Measurements from ENCODE around the gene RSF1. TPM values are rescaled to one million over a fixed set of nuclear protein-coding genes. Genes with fewer than 3 reads are reported as not detected.
A peak's percentile ranks its signal among the peaks of the same experiment; 100 is the strongest.
"Not testable (repeated sequence)": the region's sequence is repeated elsewhere in the genome, so short reads cannot be mapped to it uniquely, and the experiment has no call there.

Gene RSF1
- total RNA-seq, 1 donor from 2014 or later = 74.2 TPM

DNA sequence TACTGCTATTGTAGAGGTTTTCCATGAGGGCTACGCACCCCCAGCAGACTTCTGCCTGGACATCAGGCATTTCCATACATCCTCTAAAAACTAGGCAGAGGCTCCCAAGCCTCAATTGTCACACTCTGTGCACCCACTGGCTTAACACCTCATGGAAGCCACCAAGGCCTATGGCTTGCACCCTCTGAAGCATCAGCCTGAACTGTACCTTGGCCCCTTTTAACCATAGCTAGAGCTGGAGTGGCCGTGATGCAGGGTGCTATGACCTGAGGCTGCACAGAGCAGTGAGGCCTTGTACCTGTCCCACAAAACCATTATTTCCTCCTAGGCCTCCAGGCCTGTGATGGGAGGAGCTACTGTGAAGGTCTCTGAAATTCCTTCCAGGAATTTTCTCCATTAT, 34.3 kb upstream of the RSF1 start:
- no peak for DNase-seq (ENCODE audit: extremely low spot score, unreplicated experiment)
- TF ChIP-seq, protein P1, sequence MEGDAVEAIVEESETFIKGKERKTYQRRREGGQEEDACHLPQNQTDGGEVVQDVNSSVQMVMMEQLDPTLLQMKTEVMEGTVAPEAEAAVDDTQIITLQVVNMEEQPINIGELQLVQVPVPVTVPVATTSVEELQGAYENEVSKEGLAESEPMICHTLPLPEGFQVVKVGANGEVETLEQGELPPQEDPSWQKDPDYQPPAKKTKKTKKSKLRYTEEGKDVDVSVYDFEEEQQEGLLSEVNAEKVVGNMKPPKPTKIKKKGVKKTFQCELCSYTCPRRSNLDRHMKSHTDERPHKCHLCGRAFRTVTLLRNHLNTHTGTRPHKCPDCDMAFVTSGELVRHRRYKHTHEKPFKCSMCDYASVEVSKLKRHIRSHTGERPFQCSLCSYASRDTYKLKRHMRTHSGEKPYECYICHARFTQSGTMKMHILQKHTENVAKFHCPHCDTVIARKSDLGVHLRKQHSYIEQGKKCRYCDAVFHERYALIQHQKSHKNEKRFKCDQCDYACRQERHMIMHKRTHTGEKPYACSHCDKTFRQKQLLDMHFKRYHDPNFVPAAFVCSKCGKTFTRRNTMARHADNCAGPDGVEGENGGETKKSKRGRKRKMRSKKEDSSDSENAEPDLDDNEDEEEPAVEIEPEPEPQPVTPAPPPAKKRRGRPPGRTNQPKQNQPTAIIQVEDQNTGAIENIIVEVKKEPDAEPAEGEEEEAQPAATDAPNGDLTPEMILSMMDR (IDR thresholded peaks at IDR 0.05) = no peak
- peaks cover 12% of the 10 kb centered on the region for H3K4me1 Mint-ChIP-seq (ENCODE audit: unreplicated experiment)
- no peak overlapping the region for H3K27ac Mint-ChIP-seq (ENCODE audit: unreplicated experiment)
- no peaks in the 10 kb centered on the region for H3K9me3 Mint-ChIP-seq (ENCODE audit: unreplicated experiment)
- no peak overlapping the region for H3K4me3 Mint-ChIP-seq (ENCODE audit: unreplicated experiment)
- no peaks in the 10 kb centered on the region for H3K27me3 Mint-ChIP-seq (ENCODE audit: unreplicated experiment)
- H3K36me3 Mint-ChIP-seq (ENCODE audit: unreplicated experiment) = peaks cover 49% of the 10 kb centered on the region

DNA sequence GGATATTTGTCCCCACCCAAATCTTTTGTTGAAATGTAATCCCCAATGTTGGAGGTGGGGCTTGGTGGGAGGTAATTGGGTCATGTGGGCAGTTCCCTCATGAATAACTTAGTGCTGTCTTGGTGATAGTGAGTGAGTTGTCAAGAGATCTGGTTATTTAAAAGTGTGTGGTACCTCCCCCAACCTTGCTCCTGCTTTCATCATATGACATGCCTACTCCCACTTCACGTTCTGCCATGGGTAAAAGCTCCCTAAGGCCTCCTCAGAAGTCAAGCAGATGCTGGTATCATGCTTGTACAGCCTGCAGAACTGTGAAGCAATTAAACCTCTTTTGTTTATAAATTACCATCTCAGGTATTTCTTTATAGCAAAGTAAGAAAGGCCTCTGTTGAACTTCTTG, 31.0 kb upstream of the RSF1 start:
- TF ChIP-seq, protein P1 (IDR thresholded peaks at IDR 0.05) = no peak
- Mint-ChIP-seq H3K9me3 (ENCODE audit: unreplicated experiment) (no peaks in the 10 kb centered on the region), H3K36me3 (ENCODE audit: unreplicated experiment) (peaks cover 54% of the 10 kb centered on the region), H3K4me1 (ENCODE audit: unreplicated experiment) (peaks cover 14% of the 10 kb centered on the region), H3K4me3 (ENCODE audit: unreplicated experiment) (no peak overlapping the region), H3K27me3 (ENCODE audit: unreplicated experiment) (no peaks in the 10 kb centered on the region), H3K27ac (ENCODE audit: unreplicated experiment) (peak overlapping the region; percentile 39)
- DNase-seq (ENCODE audit: extremely low spot score, unreplicated experiment) = no peak

DNA sequence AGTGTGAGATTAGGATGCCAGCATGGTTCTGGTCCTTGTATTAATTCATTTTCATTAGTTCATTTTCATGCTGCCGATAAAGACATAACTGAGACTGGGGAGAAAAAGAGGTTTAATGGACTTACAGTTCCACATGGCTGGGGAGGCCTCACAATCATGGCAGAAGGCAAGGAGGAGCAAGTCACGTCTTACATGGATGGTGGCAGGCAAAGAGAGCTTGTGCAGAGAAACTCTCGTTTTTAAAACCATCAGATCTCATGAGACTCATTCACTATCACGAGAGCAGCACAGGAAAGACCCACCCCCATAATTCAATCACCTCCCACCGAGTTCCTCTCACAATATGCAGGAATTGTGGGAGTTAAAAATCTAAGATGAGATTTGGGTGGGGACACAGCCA, 23.2 kb upstream of the RSF1 start:
- not testable (repeated sequence) for H3K9me3 Mint-ChIP-seq (ENCODE audit: unreplicated experiment); H3K27me3 Mint-ChIP-seq (ENCODE audit: unreplicated experiment); H3K4me3 Mint-ChIP-seq (ENCODE audit: unreplicated experiment); DNase-seq (ENCODE audit: extremely low spot score, unreplicated experiment); H3K4me1 Mint-ChIP-seq (ENCODE audit: unreplicated experiment); H3K27ac Mint-ChIP-seq (ENCODE audit: unreplicated experiment)
- peaks cover 66% of the 10 kb centered on the region for H3K36me3 Mint-ChIP-seq (ENCODE audit: unreplicated experiment)

DNA sequence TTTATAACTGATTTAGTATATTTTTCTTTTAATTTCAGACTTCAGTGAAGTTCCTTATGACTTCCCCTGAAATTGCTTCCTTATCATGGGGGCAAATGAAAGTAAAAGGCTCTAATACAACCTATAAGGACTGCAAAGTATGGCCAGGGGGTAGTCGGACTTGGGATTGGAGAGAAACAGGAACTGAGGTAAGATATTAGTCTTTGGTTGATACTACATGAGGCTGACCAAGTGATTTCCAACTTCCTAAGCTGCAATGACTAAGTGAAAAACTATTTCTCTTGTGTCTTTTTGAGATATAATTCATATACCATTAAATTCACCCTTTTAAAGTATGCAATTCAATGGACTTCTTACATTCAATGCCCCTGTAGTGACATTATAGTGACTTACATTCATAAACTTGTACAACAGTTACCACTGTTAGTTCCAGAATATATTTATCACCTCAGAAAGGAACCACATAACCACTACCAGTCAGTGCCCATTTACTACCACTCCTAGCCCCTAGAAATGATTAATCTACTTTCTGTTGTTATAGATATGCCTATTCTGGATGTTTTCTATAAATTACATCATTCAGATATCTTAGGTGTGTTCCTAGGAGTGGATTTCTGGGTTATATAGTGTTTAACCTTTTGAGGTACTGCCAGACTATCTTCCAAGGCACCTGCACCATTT, 22.1 kb upstream of the RSF1 start:
- H3K4me3 Mint-ChIP-seq (ENCODE audit: unreplicated experiment) = no peak overlapping the region
- TF ChIP-seq, protein P1 (IDR thresholded peaks at IDR 0.05) = no peak
- peaks cover 62% of the 10 kb centered on the region for H3K36me3 Mint-ChIP-seq (ENCODE audit: unreplicated experiment)
- no peaks in the 10 kb centered on the region for H3K27me3 Mint-ChIP-seq (ENCODE audit: unreplicated experiment)
- DNase-seq (ENCODE audit: extremely low spot score, unreplicated experiment) = no peak
- no peak overlapping the region for H3K27ac Mint-ChIP-seq (ENCODE audit: unreplicated experiment)
- peaks cover 10% of the 10 kb centered on the region for H3K9me3 Mint-ChIP-seq (ENCODE audit: unreplicated experiment)
- peaks cover 2% of the 10 kb centered on the region for H3K4me1 Mint-ChIP-seq (ENCODE audit: unreplicated experiment)

DNA sequence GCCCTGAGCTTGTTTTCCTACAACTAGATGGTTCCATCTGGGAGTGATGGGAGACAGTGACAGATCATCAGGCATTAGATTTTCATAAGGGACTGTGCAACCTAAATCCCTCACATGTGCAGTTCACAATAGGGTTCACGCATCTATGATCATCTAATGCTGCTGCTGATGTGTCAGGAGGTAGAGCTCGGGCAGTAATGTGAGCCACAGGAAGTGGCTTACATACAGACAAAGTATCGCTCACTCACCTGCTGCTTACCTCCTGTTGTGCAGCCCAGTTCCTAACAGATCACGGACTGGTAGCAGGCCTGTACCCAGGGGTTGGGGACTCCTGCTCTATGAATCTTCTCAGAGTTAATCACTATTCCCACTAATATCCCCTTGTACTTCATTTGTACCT, 12.8 kb upstream of the RSF1 start:
- no peak overlapping the region for H3K27ac Mint-ChIP-seq (ENCODE audit: unreplicated experiment)
- H3K9me3 Mint-ChIP-seq (ENCODE audit: unreplicated experiment) = peaks cover 18% of the 10 kb centered on the region
- no peak for DNase-seq (ENCODE audit: extremely low spot score, unreplicated experiment)
- H3K27me3 Mint-ChIP-seq (ENCODE audit: unreplicated experiment) = no peaks in the 10 kb centered on the region
- no peaks in the 10 kb centered on the region for H3K4me1 Mint-ChIP-seq (ENCODE audit: unreplicated experiment)
- H3K36me3 Mint-ChIP-seq (ENCODE audit: unreplicated experiment) = peaks cover 13% of the 10 kb centered on the region
- TF ChIP-seq, protein P1 (IDR thresholded peaks at IDR 0.05) = no peak
- no peak overlapping the region for H3K4me3 Mint-ChIP-seq (ENCODE audit: unreplicated experiment)
